Mucosa of descending colon (tissue), 3 donors: ENCODE results near the gene TRH. TPM values are rescaled to one million over a fixed set of nuclear protein-coding genes. Genes with fewer than 3 reads are reported as not detected.
"Not testable (repeated sequence)": the region's sequence is repeated elsewhere in the genome, so short reads cannot be mapped to it uniquely, and the experiment has no call there.

Experiments
- ATAC-seq: fragments of 200-7000 bp; cut with Tn5 transposase; one replicate; pipeline ENCODE4 v1.9.1; 2020; ENCODE audit warnings: mild to moderate bottlenecking, moderate library complexity
- DNase-seq, 3 donors: peaks; one replicate each; pipeline ENCODE4 v3.0.0-alpha.2; 2020
- H3K36me3 ChIP-seq: fragments of 200-600 bp; one replicate; pipeline ENCODE4 v1.8.0; 2021; ENCODE audit warnings: low read depth, mild to moderate bottlenecking
- H3K4me1 ChIP-seq: fragments of 200-600 bp; one replicate; pipeline ENCODE4 v1.8.0; 2021; ENCODE audit warnings: low read depth, mild to moderate bottlenecking
- H3K4me3 ChIP-seq: fragments of 200-600 bp; one replicate; pipeline ENCODE4 v1.8.0; 2021; ENCODE audit warnings: mild to moderate bottlenecking
- H3K9me3 ChIP-seq: fragments of 200-600 bp; one replicate; pipeline ENCODE4 v1.8.0; 2021; ENCODE audit warnings: mild to moderate bottlenecking
- CTCF ChIP-seq: fragments of 200-600 bp; IDR thresholded peaks from one replicate; pipeline ENCODE4 v1.8.0; 2022; ENCODE audit warnings: antibody characterized with exemption, mild to moderate bottlenecking
- intact Hi-C, 2 donors: fragments of 100-400 bp; cut with DNase I in 1 of 2; cut with micrococcal nuclease in 1 of 2; formaldehyde crosslinking; loops; one replicate each; pipeline versions ENCODE4 v1.11.0 to v1.11.1; 2022; cut with DNase I, micrococcal nuclease
- total RNA-seq, 3 donors: library from RNA; stranded (reverse); fragmentation: NEBNext Ultra II Directional in 2 of 3; extraction: Animal tissue kit (Norgen Biotek cat#: 25700) in 2 of 3; gene quantifications; one replicate each; pipeline versions ENCODE4 v1.2.1 to v1.2.4, GENCODE V29; 2021 to 2023
- donor health status: DM: no; HTN: no; CAD: no; lungs with moderate emphysema.
- donor health status: DM: no; HTN: no; CAD: no.
- donor health status: DM: no; HTN: yes; CAD: no.

TRH gene
- total RNA-seq, 3 donors from 2014 or later = not detected

DNA sequence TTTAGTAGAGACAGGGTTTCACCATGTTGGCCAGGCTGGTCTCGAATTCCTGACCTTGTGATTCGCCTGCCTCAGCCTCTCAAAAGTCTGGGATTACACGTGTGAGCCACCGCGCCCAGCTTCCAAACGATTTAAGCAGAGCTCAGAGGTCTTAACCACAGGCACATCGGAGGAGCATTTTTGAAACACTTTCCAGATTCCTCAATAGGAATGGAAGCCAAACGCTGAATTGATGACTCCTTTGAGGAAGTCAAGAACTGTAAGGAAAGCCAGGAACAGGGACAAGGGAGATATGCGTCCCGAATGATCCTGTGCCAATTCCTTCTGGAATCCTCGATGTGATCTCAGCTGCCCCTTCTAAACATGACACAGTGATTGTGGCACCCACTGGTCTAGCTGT, 40.0 kb downstream of the TRH start:
- ATAC-seq (no peak), DNase-seq (no peak)
- no peak for TF ChIP-seq CTCF
- H3K36me3 ChIP-seq = no peaks in the 10 kb centered on the region
- H3K4me3 ChIP-seq = no peak overlapping the region
- no peaks in the 10 kb centered on the region for H3K9me3 ChIP-seq
- intact Hi-C loops = no loop called here
- H3K4me1 ChIP-seq = no peaks in the 10 kb centered on the region

GRCh38 chr3:130017661-130018060, 43.1 kb downstream of the TRH start:
- ATAC-seq, intact Hi-C loops, H3K9me3 ChIP-seq, H3K36me3 ChIP-seq, DNase-seq, H3K4me1 ChIP-seq, H3K4me3 ChIP-seq: not testable (repeated sequence)

- H3K36me3 ChIP-seq, DNase-seq, H3K4me3 ChIP-seq, intact Hi-C loops, ATAC-seq, H3K4me1 ChIP-seq, H3K9me3 ChIP-seq: not testable (repeated sequence)
Observed at GRCh38 chr3:130026146-130026829, 51.8 kb downstream of the TRH start.

DNA sequence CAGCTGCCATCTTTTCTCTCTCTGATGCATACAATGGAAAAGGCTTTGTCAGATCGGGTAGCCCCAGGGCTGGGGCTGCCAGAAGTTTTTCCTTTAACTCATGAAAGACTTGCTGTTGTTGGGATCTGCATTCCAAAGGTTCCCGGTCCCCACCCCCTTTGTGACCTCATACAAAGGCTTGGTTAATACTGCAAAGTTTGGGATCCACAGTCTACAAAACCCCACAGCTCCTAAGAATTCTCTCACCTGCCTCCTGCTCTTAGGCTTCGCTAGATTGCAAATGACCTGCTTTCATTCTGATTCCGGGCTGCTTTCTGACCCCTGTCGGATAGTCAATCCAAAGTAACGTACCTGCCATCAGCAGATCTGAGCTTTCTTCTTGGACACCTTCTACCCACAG, 52.9 kb downstream of the TRH start:
- H3K9me3 ChIP-seq, H3K36me3 ChIP-seq, intact Hi-C loops, DNase-seq, H3K4me1 ChIP-seq, H3K4me3 ChIP-seq, ATAC-seq: not testable (repeated sequence)

Other genes starting within 250 kb of the TRH start
- gene TMCC1, start 81.0 kb upstream of the TRH start, total RNA-seq = 10 to 100 TPM; 28.6 to 58.7 (median 28.9) TPM
- gene ALG1L2, start 107.1 kb downstream of the TRH start, total RNA-seq = 1 to 10 TPM; 1.1 to 2.5 (median 2.5) TPM